ENCODE results near the gene MEP1A.

GRCh38 chr6:46876126-46876525 is 82.9 kb downstream of the MEP1A start:
- TF ChIP-seq CTCF (conservative IDR thresholded peaks at IDR 0.05; ENCODE audit: low read depth, low read length): no peak
- no peak for TF ChIP-seq EZH2 (IDR thresholded peaks at IDR 0.05; ENCODE audit: low read length, unreplicated experiment)

Data from PC-3 (cell line).